Upper lobe of left lung (tissue), 4 donors: ENCODE results near the gene KDM4B.

ENCODE experiments used
- EP300 ChIP-seq, 4 donors: sonication (generic); formaldehyde crosslinking; IDR thresholded peaks; one replicate each; pipeline ENCODE4 v1.5.1; 2017; ENCODE audit warnings: antibody characterized with exemption in 4 of 4, control low read depth in 2 of 4
- POLR2A ChIP-seq, 4 donors: fragments of 450-650 bp; IDR thresholded peaks; one replicate each; pipeline ENCODE4 v1.5.1; 2016 to 2017; ENCODE audit warnings: antibody characterized with exemption in 4 of 4, mild to moderate bottlenecking in 2 of 4
- TF ChIP-seq, protein P1 (sequence below), 6 experiments: fragments of 450-650 bp in 4 of 6; fragments of 200-600 bp in 2 of 6; sonication (generic) in 2 of 6; IDR thresholded peaks; one replicate each; pipeline ENCODE4 v1.5.1; 2016 to 2019; ENCODE audit warnings: antibody characterized with exemption in 6 of 6

DNA sequence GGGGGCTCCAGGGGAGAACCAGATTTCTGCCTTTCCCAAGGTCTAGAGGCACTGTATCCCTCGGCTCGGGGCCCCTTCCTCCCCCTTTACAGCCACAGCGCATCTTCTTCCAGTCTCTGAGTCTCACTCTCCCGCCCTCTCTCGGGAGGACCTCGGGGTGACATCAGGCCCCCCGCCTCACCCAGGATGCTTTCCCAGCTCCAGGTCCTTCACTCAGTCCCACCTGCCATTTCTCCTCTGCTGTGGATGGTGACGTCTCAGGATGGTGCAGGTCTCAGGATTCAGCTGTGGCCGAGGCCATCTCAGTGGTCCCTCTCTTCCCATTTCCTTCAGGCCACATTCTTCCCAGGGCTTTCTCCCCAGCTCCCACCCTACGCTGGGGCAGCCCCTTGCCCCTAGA is 13.6 kb upstream of the KDM4B start:
- TF ChIP-seq, protein P1, sequence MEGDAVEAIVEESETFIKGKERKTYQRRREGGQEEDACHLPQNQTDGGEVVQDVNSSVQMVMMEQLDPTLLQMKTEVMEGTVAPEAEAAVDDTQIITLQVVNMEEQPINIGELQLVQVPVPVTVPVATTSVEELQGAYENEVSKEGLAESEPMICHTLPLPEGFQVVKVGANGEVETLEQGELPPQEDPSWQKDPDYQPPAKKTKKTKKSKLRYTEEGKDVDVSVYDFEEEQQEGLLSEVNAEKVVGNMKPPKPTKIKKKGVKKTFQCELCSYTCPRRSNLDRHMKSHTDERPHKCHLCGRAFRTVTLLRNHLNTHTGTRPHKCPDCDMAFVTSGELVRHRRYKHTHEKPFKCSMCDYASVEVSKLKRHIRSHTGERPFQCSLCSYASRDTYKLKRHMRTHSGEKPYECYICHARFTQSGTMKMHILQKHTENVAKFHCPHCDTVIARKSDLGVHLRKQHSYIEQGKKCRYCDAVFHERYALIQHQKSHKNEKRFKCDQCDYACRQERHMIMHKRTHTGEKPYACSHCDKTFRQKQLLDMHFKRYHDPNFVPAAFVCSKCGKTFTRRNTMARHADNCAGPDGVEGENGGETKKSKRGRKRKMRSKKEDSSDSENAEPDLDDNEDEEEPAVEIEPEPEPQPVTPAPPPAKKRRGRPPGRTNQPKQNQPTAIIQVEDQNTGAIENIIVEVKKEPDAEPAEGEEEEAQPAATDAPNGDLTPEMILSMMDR (IDR thresholded peaks at IDR 0.05), result no peak
- TF ChIP-seq POLR2A (IDR thresholded peaks at IDR 0.05), result no peak
- no peak for TF ChIP-seq EP300 (IDR thresholded peaks at IDR 0.05)
